GM21529 (cell line): ENCODE data around the gene S1PR3.

ENCODE experiments used
- ATAC-seq: cut with Tn5 transposase; IDR thresholded peaks from one replicate; pipeline ENCODE4 v1.9.1; 2021; ENCODE audit not compliant: unreplicated experiment

The S1PR3 gene

DNA sequence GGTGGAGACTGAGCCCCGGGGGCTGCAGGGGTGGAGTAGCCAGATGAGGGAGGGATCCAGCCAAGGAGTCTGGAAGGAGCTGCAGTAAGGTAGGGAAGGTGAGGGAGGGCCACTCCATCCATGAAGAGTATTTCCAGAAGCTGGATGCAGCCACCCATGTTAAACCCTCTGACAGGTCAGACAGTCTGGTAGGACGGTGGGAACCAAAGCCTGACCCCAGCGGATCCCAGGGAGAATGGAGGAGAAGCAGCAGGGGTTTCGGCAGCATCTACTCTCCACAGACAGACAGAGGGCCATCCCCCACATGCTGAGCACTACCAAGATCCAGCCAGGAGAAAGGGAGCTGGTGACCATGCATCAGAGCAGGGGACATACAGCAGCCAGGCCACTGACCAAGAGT is 22.5 kb upstream of the S1PR3 start:
- ATAC-seq: no peak

DNA sequence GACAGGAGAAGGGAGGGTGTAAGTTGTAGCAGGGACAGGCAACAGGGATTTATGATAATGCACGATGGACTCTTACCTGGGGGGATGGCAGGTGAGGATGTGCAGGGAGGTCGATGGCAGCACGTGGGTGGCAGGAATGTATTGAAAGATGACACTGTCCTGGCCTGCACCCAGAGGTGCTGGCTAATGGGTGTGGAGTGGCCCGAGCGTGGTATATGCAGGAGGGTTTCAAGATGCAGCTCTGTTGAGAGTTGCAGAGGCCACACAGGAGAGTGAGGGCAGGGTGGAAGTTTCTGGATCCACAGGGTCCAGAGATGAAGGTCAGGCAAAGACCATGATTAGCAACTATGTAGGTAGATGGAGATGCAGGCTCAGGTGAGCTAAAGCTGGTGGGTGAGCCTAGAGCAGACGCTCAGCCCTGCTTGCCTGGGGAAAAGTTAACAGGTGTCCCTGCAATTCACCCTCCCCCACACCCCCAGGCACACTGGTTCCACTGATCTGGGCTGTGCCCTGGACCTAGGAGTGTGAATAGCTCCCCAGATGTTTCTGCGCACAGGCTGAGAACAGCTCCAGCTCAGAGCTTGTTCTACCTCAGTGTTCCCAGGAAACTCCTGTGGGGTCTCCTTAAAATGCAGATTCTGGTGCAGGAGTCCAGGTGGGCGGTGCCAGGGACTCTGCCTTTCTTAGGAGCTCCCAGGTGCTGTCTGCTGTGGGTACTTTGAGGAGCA is 21.5 kb upstream of the S1PR3 start:
- ATAC-seq: no peak

GRCh38 chr9:88971131-88971960 is 19.9 kb upstream of the S1PR3 start:
- ATAC-seq: no peak

- ATAC-seq: no peak
Measured at GRCh38 chr9:88972401-88972800, 18.9 kb upstream of the S1PR3 start.

DNA sequence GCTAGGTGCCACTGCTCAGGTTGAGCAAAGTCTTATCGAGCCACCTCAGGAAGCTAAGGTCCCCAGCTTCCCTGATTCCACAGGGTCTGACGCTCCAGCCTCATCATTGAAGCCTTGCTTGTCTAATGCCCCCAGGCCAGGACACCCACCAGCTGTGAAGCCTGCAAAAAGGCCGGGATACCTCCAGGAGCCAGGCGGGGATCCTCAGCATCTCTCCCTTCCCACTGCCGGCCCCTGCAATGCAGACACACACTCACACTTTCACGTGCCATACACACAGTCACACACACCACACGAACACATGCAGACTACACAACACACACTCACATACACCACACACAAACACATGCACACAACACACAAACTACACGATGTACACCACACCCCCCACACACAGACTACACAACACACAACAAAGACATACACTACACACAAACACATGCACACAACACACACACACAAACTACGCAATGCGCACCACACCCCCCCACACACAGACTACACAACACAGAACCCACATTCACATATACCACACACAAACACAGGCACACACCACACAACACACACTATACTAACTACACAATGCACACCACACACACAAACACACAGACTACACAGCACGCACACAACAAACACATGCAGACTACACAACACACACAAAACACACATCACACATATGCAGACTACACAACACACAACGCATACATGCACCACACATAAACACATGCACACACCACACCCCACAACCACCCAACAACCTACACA is 17.8 kb upstream of the S1PR3 start:
- ATAC-seq: no peak

GRCh38 chr9:88974641-88975040 is 16.6 kb upstream of the S1PR3 start:
- no peak for ATAC-seq

DNA sequence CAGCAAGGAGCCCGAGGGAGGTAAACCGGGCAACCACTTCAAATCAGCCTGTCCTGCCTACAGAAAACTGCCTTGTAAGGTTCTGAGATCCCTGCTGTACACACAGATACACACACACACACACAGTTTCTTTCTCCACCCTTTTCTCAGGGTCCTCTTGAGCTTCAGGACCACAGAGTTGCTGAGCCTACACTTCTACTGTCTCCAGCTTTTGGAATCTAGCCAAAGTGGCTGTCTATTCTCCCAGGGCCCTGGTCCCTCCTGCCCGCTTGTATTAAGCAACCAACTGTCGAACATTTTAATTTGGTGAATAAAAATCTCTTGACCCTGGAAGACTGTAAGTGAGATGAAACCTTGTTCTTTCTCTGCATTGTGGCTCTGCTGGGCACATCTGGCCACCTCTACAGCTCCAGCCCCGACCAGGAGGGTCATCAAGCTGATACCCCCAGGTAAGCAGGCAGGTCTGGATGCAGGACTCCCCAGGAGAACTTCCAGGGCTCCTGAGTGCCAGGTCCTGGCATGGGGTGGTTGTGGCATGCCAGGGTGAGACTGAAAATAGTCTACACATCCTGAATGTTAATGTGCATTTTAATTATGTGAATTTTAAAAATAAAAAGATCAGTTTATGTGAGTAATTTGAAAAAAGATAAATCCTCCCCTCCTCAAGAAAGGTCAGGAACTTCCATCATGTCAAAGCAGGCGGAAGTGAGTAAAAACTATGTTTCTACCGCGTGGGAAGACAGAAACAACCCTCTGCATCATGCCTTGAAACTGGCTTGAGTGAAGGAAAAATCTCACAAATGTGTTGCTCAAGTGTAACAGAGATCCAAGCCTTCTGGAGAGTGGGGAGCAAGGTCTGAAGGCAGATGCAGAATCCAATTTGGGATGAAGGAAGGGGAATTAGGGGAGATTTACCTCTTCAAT is 15.0 kb upstream of the S1PR3 start:
- no peak for ATAC-seq

DNA sequence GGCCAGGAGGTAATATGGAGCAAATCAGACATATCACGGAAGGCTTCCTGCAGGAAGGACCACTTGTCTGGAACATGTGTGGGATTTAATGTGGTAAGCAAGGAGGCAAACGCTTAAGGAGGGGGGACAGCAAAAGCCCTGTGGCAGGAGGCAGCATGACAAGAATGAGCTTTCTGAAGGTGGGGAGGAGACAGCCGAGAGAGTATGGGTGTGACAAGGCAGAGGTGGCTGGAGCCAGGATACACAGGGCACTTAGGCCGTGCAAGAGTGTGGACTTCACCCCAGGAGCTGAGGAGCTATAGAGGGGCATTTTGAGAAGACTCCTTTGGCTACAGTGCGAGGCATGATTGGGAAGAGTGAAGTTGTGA is 14.4 kb upstream of the S1PR3 start:
- ATAC-seq: no peak

DNA sequence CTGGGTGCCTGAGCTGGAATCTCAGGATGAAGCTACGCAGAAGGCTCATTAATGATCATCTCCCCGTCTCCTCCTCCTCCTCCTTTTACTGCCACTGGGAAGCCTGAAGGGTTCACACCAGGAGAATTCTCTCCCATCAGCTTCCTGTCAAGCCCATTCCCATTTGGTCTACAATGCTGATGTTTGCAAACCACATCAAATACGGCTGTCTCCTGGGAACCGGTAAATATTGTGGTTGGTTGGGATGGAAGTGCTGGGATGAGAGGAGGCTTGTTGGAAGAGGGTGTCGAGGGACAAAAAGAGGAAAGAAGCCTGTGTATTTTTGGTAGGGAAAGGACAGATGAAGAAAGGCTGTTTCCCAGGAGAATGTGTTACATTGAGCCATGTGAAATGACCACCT is 13.2 kb upstream of the S1PR3 start:
- ATAC-seq: no peak

- ATAC-seq: no peak
Measured at GRCh38 chr9:88979021-88979420, 12.2 kb upstream of the S1PR3 start.

DNA sequence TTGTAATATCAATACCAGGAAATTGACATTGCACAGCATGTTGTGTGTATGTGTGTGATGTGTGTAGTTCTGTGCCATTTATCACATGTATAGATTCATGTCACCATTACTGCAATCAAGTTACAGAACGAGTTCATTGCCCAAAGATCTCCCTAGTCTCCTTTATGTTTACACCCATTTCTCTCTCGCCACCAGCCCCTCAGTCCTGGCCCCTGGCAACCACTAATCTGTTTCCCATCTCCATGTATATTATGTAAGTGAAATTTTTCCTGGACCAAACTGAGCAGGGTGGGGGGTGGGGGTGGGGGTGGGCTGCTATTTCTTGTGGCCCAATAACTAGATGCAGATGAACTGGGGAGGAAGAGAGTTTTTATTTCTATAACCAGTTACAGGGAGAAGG is 11.5 kb upstream of the S1PR3 start:
- no peak for ATAC-seq

DNA sequence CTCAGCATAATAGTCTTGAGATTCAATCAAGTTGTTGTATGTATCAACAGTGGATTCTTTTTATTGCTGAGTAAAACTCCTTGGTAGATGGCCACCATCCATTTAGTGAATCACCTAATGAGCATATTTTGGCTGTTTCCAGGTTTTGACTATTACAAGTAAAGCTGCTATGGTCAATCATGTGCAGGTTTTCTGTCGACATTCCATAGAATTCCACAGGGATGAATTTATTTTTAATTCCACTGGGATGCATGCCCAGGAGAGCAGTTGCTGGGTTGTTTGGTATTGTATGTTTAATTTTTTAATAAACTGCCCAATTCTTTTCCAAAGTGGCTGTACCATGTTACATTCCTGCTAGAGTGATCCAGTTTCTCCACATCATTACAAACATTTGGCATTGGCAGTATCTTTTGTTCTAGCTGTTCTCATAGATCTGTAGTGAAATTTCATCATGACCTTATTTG is 10.5 kb upstream of the S1PR3 start:
- no peak for ATAC-seq

DNA sequence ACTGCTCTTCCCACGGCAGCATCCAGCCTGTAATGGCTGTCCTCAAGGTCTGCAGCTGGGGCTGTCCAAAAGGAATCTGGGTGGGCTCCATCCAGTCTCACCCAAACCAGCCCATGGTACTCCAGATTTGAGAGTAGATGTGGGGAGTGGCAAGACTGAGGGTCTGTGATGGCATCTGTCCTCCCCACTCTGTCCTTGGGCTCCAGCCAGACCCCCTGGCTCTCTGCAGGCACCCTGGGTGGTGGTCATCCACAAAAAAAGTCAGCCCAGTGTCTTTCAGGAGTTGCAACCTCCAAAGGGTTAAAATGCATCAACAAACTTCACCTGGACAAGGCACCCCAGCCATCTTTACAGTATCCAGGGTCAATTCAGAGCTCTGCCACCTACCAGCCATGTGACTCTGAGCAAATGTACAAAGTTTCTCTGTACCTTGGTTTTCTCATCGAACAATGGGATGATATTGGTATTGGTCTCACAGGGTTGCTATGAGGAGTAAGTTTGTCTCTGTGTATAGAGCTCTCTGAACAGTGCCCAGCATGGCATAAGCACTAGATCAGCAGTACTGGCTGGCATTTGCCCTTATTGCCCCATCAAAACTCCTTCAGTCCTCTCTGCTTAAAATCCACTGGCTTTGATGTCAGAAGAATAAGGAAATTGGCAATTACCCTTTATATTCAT is 7.3 kb upstream of the S1PR3 start:
- ATAC-seq: no peak

DNA sequence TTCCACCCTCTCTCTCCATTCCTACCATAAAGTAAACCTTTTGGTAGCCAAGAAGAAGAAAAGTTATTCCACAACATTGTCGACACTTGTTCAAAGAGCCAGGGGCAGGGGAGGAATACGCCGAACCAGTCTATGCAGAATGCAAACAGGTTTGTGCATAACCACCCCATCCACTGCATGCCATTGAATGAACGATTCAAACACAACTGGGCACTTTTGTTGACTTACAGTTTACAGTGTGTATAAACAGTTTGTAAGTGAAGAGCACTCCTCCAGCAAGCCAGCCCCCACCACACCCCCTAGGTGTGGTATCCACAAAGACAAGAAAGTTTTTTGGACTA is 6.8 kb upstream of the S1PR3 start:
- no peak for ATAC-seq

GRCh38 chr9:88985616-88986015 is 5.7 kb upstream of the S1PR3 start:
- no peak for ATAC-seq

- no peak for ATAC-seq
Measured at GRCh38 chr9:88986776-88987175, 4.5 kb upstream of the S1PR3 start.

GRCh38 chr9:88987661-88988060 is 3.6 kb upstream of the S1PR3 start:
- no peak for ATAC-seq

GRCh38 chr9:88988796-88989641 is 2.2 kb upstream of the S1PR3 start:
- no peak for ATAC-seq

GRCh38 chr9:88990041-88990728 is 1.1 kb upstream of the S1PR3 start:
- no peak for ATAC-seq
